NCI-H82 (cell line): ENCODE results near the gene ARHGEF16.

Experiments used
- DNase-seq: peaks from one replicate; lab custom pipeline; 2025; lab: John Stamatoyannopoulos, UW

Gene ARHGEF16

GRCh38 chr1:3456964-3457909 is 2.8 kb downstream of the ARHGEF16 start:
- no peak for DNase-seq

- DNase-seq, result no peak
Measured at GRCh38 chr1:3457910-3458883, 3.7 kb downstream of the ARHGEF16 start.

GRCh38 chr1:3459051-3459908 is 4.8 kb downstream of the ARHGEF16 start:
- no peak for DNase-seq

- no peak for DNase-seq
Measured at GRCh38 chr1:3459940-3460671, 5.6 kb downstream of the ARHGEF16 start.

GRCh38 chr1:3460672-3461131 is 6.2 kb downstream of the ARHGEF16 start:
- no peak for DNase-seq

GRCh38 chr1:3461238-3461933 is 6.9 kb downstream of the ARHGEF16 start:
- no peak for DNase-seq

- no peak for DNase-seq
Measured at GRCh38 chr1:3461934-3462275, 7.4 kb downstream of the ARHGEF16 start.

GRCh38 chr1:3462356-3463012 is 8.0 kb downstream of the ARHGEF16 start:
- DNase-seq, result no peak

- no peak for DNase-seq
Measured at GRCh38 chr1:3463013-3463385, 8.5 kb downstream of the ARHGEF16 start.

- no peak for DNase-seq
Measured at GRCh38 chr1:3463408-3463863, 9.0 kb downstream of the ARHGEF16 start.

- no peak for DNase-seq
Measured at GRCh38 chr1:3463891-3464648, 9.6 kb downstream of the ARHGEF16 start.

GRCh38 chr1:3464649-3465025 is 10.2 kb downstream of the ARHGEF16 start:
- DNase-seq, result no peak

GRCh38 chr1:3465091-3465934 is 10.8 kb downstream of the ARHGEF16 start:
- no peak for DNase-seq

GRCh38 chr1:3465935-3466321 is 11.5 kb downstream of the ARHGEF16 start:
- no peak for DNase-seq

- DNase-seq, result no peak
Measured at GRCh38 chr1:3466366-3467075, 12.1 kb downstream of the ARHGEF16 start.

- DNase-seq, result no peak
Measured at GRCh38 chr1:3467096-3468036, 12.9 kb downstream of the ARHGEF16 start.
